Spleen (tissue), 11 donors: ENCODE measurements around the gene PLA2G2D. TPM values are rescaled to one million over a fixed set of nuclear protein-coding genes. Genes with fewer than 3 reads are reported as not detected.
"Not testable (repeated sequence)": the region's sequence is repeated elsewhere in the genome, so short reads cannot be mapped to it uniquely, and the experiment has no call there.

Experiments
- DNase-seq: peaks from one replicate; pipeline ENCODE4 v3.0.0-alpha.2; 2020
- H3K27ac ChIP-seq, 8 donors: fragments of 200-600 bp; sonication (generic) in 7 of 8; 1 replicate in 4 of 8; 2 replicates in 4 of 8; pipeline versions ENCODE4 v1.5.0 to v1.8.0; 2016 to 2021; ENCODE audit warnings: inconsistent platforms in 4 of 8, mild to moderate bottlenecking in 4 of 8, moderate library complexity in 1 of 8
- H3K27me3 ChIP-seq, 7 donors: fragments of 200-600 bp; sonication (generic) in 6 of 7; replicated peaks in 1 of 7; 1 replicate in 4 of 7; 2 replicates in 3 of 7; pipeline versions ENCODE4 v1.5.0 to v1.8.0; 2016 to 2021; ENCODE audit warnings: inconsistent platforms in 3 of 7, mild to moderate bottlenecking in 1 of 7
- H3K36me3 ChIP-seq, 6 donors: fragments of 200-600 bp; sonication (generic) in 5 of 6; 1 replicate in 4 of 6; 2 replicates in 2 of 6; pipeline versions ENCODE4 v1.5.0 to v1.8.0; 2016 to 2021; ENCODE audit warnings: inconsistent platforms in 2 of 6
- H3K4me1 ChIP-seq, 6 donors: fragments of 200-600 bp; sonication (generic) in 5 of 6; 1 replicate in 3 of 6; 2 replicates in 3 of 6; pipeline versions ENCODE4 v1.5.0 to v1.8.0; 2016 to 2021; ENCODE audit warnings: inconsistent platforms in 3 of 6
- H3K4me3 ChIP-seq, 8 donors: fragments of 200-600 bp; sonication (generic) in 7 of 8; 1 replicate in 4 of 8; 2 replicates in 4 of 8; pipeline versions ENCODE4 v1.5.0 to v1.8.0; 2016 to 2021; ENCODE audit warnings: inconsistent platforms in 4 of 8, mild to moderate bottlenecking in 4 of 8, moderate library complexity in 2 of 8
- H3K9me3 ChIP-seq, 8 donors: fragments of 200-600 bp; sonication (generic) in 7 of 8; 1 replicate in 4 of 8; 2 replicates in 4 of 8; pipeline versions ENCODE4 v1.5.0 to v1.8.0; 2016 to 2021; ENCODE audit warnings: inconsistent platforms in 4 of 8
- CTCF ChIP-seq, 11 experiments: fragments of 200-600 bp in 7 of 11; fragments of 450-650 bp in 4 of 11; sonication (generic) in 4 of 11; IDR thresholded peaks in 8 of 11; conservative IDR thresholded peaks in 3 of 11; 1 replicate in 7 of 11; 2 replicates in 4 of 11; pipeline versions ENCODE4 v1.4.0 to v1.8.0; 2016 to 2021; ENCODE audit warnings: antibody characterized with exemption in 11 of 11, inconsistent platforms in 4 of 11, mild to moderate bottlenecking in 1 of 11
- POLR2A ChIP-seq, 3 donors: fragments of 450-650 bp; IDR thresholded peaks; one replicate each; pipeline ENCODE4 v1.5.1; 2017; ENCODE audit warnings: antibody characterized with exemption in 3 of 3, mild to moderate bottlenecking in 1 of 3
- POLR2AphosphoS5 ChIP-seq, 3 donors: sonication (generic); formaldehyde crosslinking; IDR thresholded peaks; one replicate each; pipeline ENCODE4 v1.5.1; 2017; ENCODE audit warnings: antibody characterized with exemption in 3 of 3
- WGBS, 5 donors: extraction: QIAGEN DNeasy Blood & Tissue Kit in 3 of 5; methylation state at CpG; one replicate each; pipeline versions ENCODE4 v1.1.5 to v1.1.7; 2013 to 2018; 5-methylcytosine and 5-hydroxymethylcytosine counted together
- intact Hi-C: fragments of 100-400 bp; cut with DNase I; formaldehyde crosslinking; loops from one replicate; pipeline ENCODE4 v1.15.0; 2023; ENCODE audit warnings: low total_unique reads
- polyA plus RNA-seq, 3 donors: library from polyadenylated mRNA; stranded (reverse); fragments of 200-250 nt; gene quantifications; one replicate each; pipeline ENCODE4 v1.2.1, GENCODE V29; 2013
- total RNA-seq, 7 donors: library from RNA; depleted of rRNA in 3 of 7; stranded (reverse); fragments of >200 nt in 3 of 7; fragmentation: NEBNext Ultra II Directional in 4 of 7; extraction: Animal tissue kit (Norgen Biotek cat#: 25700) in 4 of 7; gene quantifications; one replicate each; pipeline versions ENCODE4 v1.1.0 to v1.2.1, GENCODE V29; 2016 to 2021
- donor health status: healthy with polysubstance abuse.
- donor health status: DM: no; HTN: no; CAD: no; lungs with moderate emphysema.
- donor health status: DM: no; HTN: no; CAD: no.
- donor health status: Bipolar disorder and iron deficiency.
- donor health status: healthy.
- donor health status: DM: no; HTN: no; CAD: no.
- donor health status: DM: yes; HTN: yes; CAD: no.

PLA2G2D gene
- total and polyA plus RNA-seq, 10 donors = 0.92 to 28.7 (median 7.3) TPM

DNA sequence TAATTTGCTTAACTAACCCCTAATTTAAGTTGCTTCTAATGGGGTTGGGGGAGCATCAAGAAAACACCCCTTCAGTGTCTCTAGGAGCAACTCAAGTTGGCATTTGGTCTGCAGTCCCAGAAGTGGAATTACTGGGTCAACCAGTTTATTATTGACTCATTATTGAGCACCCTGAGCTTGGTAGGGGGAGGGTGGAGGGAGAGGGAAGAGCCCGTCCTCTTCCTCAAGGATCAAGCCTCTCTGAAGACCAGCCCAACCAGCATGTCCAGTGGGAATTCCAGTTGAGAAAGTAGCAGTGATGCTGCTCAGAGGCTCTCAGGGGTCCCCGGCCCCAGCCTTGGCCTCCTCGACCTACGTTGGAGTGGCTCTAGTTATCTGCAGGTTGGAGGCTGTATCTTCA lies 17.7 kb upstream of the PLA2G2D start:
- peaks cover 0 to 8% (median 0%) of the 10 kb centered on the region in 6 donors for H3K4me1 ChIP-seq
- no peak for DNase-seq
- 84 to 94% (median 92%) methylated on average over 3 to 4 of the region's 4 CpGs for WGBS, 5 donors
- H3K36me3 ChIP-seq = no peaks in the 10 kb centered on the region
- TF ChIP-seq POLR2AphosphoS5 (IDR thresholded peaks at IDR 0.05) (no peak), CTCF (IDR thresholded peaks at IDR 0.05 in 8 of 11, conservative IDR thresholded peaks at IDR 0.05 in 3 of 11) (no peak), POLR2A (IDR thresholded peaks at IDR 0.05) (no peak)
- H3K27me3 ChIP-seq = no peaks in the 10 kb centered on the region
- H3K4me3 ChIP-seq = no peak overlapping the region
- intact Hi-C loops = no loop called here
- no peak overlapping the region for H3K27ac ChIP-seq
- no peaks in the 10 kb centered on the region for H3K9me3 ChIP-seq

DNA sequence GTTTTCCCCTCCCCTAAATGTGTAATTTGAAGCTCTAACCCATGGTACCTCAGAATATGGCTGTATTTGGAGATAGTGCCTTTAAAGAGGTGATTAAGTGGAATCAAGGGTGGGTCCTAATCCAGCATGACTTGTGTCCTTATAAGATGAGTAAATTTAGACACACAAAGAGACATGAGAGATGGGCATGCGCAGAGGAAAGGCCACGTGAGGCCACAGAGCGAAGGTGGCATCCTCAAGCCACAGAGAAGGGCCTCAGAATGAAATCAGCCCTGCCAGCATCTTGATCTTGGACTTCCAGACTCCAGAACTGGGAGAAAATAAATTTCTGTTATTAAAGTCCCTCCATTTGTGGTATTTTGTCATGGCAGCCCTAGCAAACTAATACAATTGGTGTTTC lies 16.9 kb upstream of the PLA2G2D start:
- TF ChIP-seq CTCF (IDR thresholded peaks at IDR 0.05 in 8 of 11, conservative IDR thresholded peaks at IDR 0.05 in 3 of 11) (no peak), POLR2A (IDR thresholded peaks at IDR 0.05) (no peak)
- H3K27ac ChIP-seq = no peak overlapping the region
- intact Hi-C loops = no loop called here
- 93 to 96% (median 94%) methylated on average over 3 of the region's 3 CpGs for whole genome bisulfite sequencing, 5 donors
- peaks cover 0 to 8% (median 0%) of the 10 kb centered on the region in 6 donors for H3K4me1 ChIP-seq
- no peak overlapping the region for H3K4me3 ChIP-seq
- H3K36me3 ChIP-seq = no peaks in the 10 kb centered on the region
- no peaks in the 10 kb centered on the region for H3K27me3 ChIP-seq
- no peaks in the 10 kb centered on the region for H3K9me3 ChIP-seq
- no peak for DNase-seq

DNA sequence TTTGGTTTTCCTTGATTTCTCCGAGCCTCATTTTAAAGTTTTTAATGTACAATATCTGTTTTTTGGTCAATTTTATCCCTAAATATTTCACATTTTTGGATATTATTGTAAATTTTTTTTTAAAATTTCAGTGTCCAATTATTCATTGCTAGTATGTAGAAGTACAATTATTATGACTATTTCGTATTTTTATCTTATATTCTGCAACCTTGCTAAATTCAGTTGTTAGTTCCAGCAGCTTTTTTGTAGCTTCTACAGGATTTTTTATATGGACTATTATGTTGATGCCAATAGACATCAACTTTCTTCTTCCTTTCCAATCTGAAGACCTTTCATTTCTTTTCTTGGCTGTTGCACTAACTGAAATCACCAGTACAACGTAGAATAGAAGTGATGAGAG lies 15.7 kb upstream of the PLA2G2D start:
- Histone ChIP-seq H3K4me1 (peaks cover 0 to 5% (median 0%) of the 10 kb centered on the region in 6 donors), H3K27ac (no peak overlapping the region), H3K27me3 (no peaks in the 10 kb centered on the region), H3K9me3 (peaks cover 0 to 6% (median 4%) of the 10 kb centered on the region in 8 donors), H3K4me3 (no peak overlapping the region), H3K36me3 (no peaks in the 10 kb centered on the region)
- no peak for DNase-seq
- intact Hi-C loops = no loop called here
- 87 to 94% (median 90%) methylated on average over 3 of the region's 3 CpGs for WGBS, 5 donors
- TF ChIP-seq POLR2AphosphoS5 (IDR thresholded peaks at IDR 0.05) = no peak
- no peak for TF ChIP-seq POLR2A (IDR thresholded peaks at IDR 0.05)
- TF ChIP-seq CTCF (IDR thresholded peaks at IDR 0.05 in 8 of 11, conservative IDR thresholded peaks at IDR 0.05 in 3 of 11) = no peak

DNA sequence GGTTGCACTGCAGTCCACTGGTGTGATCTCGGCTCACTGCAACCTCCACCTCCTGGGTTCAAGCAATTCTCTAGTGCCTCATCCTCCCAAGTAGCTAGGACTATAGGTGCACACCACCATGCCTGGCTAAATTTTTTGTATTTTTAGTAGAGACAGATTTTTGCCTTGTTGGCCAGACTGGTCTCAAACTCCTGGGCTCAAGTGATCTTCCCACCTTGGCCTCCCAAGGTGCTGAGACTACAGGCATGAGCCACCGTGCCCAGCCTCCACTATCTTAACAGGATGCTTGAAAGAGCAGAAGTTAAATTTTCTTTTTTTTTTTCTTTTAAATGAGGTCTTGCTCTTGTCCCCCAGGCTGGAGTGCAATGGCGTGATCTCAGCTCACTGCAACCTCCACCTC lies 11.2 kb upstream of the PLA2G2D start:
- DNase-seq, intact Hi-C loops, H3K4me3 ChIP-seq, H3K27me3 ChIP-seq, H3K27ac ChIP-seq, H3K36me3 ChIP-seq, H3K4me1 ChIP-seq: not testable (repeated sequence)
- WGBS, 5 donors = 88 to 96% (median 94%) methylated on average over 3 of the region's 3 CpGs
- peaks cover 0 to 18% (median 13%) of the 10 kb centered on the region in 8 donors for H3K9me3 ChIP-seq
